Ramos (cell line): ENCODE measurements around the gene HSDL1.
"Not testable (repeated sequence)": the region's sequence is repeated elsewhere in the genome, so short reads cannot be mapped to it uniquely, and the experiment has no call there.

ENCODE experiments used
- in situ Hi-C: fragments of 300-500 bp; cut with MboI; formaldehyde crosslinking; loops from one replicate; pipeline ENCODE4 v1.14.3; 2022; ENCODE audit warnings: low sequenced_read_pairs; ENCODE audit not compliant: unreplicated experiment

HSDL1 gene

GRCh38 chr16:84139628-84140258, 5.2 kb downstream of the HSDL1 start:
- in situ Hi-C loops = no loop called here

DNA sequence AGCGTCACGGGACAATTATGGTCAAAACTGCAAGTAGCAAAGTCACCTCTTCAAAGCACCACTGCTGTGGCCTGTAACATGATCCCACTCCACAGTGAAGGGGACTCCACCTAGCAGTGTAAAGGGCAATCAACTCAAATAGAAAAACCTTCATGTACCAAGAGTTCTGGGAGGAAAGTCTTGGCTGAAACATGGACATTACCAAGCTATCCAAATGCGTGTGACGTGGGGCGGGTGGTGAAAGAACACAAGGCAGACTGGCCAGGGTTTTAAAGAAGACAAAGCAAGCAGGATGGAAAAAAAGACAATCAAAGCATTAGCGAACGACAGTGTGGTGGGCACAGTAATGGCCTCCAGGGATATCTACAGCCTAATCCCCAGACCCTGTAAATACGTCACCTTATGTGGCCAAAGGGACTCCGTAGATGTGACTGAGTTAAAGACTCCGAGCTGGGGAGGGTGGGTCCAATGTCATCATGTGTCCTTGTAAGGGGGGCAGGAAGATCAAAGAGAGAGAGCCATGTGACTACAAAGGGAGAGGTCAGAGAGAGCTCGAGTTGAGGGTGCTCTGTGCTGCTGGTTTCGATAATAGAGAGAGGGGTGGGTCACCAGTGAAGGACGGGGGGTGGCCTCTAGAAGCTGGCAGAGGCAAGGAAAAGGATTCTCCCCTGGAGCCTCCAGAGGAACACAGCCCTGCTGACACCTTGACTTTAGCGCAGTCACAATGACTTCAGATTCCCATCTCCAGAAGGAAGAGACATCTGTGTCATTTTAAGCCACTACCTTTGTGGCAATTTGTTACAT, 6.0 kb downstream of the HSDL1 start:
- in situ Hi-C loops = no loop called here

DNA sequence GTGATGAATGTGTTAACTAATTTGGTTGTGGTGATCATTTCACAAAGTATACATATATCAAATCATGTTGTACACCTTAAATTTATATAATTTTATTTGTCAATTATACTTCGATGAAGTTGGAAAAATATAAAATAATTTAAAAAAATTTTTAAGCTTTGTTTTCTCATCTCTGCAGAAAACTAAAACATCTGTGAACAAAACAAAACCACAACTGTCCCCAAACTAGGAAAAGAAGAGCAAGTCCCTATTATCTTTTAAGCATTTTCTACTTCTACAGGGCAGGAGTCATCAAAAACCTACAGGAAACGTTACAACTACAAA, 6.5 kb downstream of the HSDL1 start:
- in situ Hi-C loops = no loop called here

GRCh38 chr16:84137769-84138357, 7.1 kb downstream of the HSDL1 start:
- in situ Hi-C loops = no loop called here

GRCh38 chr16:84137287-84137686, 7.7 kb downstream of the HSDL1 start:
- in situ Hi-C loops = no loop called here

GRCh38 chr16:84136331-84137125, 8.4 kb downstream of the HSDL1 start:
- in situ Hi-C loops = no loop called here

GRCh38 chr16:84132527-84133285, 12.3 kb downstream of the HSDL1 start:
- in situ Hi-C loops = no loop called here

- in situ Hi-C loops = no loop called here
Measured at GRCh38 chr16:84131117-84131516, 13.9 kb downstream of the HSDL1 start.

DNA sequence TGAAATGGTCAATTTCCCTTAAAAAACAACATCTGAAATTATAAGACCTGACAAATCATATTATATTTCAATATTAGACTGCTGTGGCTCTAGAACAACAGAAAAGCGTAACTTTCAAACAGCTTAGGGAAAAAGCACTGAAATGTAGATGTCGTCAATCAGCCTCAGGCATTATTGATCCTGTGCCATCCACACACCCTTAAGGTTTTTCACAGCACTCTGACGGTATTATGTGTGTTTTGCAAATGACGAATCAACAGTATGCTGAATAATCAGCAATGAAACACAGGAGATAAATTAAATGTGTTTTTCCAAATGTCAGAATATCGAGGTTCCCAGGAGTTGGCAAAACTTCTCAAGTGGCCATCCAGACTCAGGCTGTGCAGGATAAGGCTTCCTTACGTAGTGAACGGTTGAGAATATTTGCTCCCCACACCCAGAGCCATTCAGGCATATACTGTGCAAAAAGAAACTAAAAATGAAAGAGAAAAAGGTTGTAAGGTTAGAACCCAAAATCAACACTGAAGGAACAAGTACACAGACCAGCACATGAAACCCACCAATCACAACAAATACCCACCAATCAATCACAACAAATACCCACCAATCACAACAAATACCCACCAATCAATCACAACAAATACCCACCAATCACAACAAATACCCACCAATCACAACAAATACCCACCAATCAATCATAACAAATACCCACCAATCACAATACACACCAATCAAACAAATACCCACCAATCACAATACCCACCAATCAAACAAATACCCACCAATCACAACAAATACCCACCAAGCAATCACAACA, 20.5 kb downstream of the HSDL1 start:
- in situ Hi-C loops = loop anchor here (5.0 kb wide), 1 partner anchor 37 kb away; no protein-coding TSS in a partner anchor

GRCh38 chr16:84121007-84121406, 24.0 kb downstream of the HSDL1 start:
- in situ Hi-C loops = no loop called here

- in situ Hi-C loops = no loop called here
Measured at GRCh38 chr16:84120023-84120422, 25.0 kb downstream of the HSDL1 start.

- in situ Hi-C loops = no loop called here
Measured at GRCh38 chr16:84119368-84119767, 25.6 kb downstream of the HSDL1 start.

GRCh38 chr16:84118315-84118714, 26.7 kb downstream of the HSDL1 start:
- in situ Hi-C loops = not testable (repeated sequence)

- in situ Hi-C loops = no loop called here
Measured at GRCh38 chr16:84117494-84117843, 27.5 kb downstream of the HSDL1 start.

DNA sequence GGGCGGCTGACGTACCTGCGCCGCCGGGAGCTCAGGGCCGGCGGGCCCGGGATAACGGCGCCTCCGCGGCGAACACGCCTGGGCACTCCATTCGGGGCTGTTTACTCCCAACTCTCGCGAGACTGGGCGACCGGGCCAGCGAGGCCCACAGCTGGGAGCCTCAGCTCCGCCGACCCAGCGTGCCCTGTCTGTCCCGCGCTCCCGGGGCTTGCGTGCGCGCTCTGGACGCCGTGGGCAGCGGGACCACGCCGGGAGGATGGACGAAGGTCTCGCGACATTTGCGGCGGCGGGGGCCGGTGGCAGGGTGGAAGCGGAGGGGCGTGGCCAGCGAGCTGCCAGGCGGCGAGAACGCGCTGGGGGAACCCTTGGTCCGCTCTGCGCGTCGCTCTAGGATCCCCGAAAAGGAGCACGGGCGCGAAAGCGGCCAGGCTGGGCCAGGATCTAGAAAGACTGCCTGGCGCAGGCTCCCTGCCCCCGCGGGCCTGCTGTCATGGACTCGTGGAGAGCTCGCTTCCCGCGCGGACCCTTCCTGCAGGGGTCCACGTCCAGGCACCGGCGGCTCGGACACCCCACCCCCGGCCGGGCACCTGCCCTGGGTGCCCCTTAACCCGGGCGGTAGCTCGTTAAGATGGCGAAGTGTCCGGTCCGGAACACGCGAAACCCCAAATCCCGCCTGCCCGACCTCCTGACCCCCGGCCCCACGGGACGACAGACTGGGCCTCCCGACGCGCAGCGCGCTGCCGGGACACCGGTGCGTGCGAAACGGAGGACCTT, 28.1 kb downstream of the HSDL1 start, which contains the start of gene MBTPS1:
MBTPS1 (minus strand) TSS at position 223 of the 774 bp plus-strand sequence. CDS start 15,159 bp downstream, outside the sequence.
- in situ Hi-C loops = no loop called here

DNA sequence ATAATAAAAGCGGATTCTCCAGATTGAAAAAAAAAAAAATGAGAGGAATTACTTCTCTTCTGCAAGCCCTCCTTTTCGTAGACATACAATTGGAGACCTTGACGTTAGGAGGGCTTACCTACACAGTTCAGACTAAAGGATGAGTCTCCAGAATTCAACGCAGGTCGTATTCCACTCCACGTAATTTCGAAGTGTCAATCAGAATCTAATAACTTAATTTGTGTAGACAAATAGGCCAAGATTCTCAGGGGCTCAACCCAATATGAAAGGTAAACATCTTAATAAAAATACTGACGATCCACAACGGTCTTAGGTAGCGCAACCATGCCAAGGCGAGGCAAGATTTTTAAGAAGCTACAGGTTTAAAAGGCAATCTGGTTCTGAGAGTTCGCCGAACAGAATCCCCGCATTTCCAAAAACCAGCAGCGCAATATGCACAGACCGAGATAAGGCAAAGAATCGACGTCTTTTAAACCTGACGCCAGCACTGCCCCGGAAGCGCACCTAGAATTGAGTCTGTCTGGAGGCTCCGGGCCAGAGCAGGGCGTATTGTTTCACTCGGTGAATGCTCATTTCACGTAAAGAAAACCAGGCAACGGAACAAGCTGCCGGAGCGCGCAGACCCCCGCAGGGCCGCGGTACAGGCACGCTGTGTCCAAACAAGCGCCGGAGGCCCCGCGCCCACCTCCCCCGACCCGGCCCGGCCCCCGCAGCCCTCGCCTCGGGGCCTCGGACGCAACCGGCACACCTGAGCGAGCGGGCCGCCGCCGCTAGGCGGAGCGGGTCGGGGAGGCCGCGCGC, 28.9 kb downstream of the HSDL1 start:
- in situ Hi-C loops = no loop called here

DNA sequence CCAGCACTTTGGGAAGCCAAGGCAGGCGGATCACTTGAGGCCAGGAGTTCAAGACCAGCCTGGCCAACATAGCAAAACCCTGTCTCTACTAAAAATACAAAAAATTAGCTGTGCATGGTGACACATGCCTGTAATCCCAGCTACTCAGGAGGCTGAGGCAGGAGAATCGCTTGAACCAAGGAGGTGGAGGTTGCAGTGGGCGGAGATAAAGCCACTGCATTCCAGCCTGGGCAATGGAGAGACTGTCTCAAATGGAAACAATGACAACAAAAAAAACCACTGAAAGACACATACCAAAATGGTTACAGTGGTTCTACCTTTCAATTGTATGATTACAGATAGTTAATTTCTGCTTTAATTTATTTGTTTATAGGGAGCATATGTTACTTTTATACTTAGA, 33.0 kb downstream of the HSDL1 start:
- in situ Hi-C loops = not testable (repeated sequence)

DNA sequence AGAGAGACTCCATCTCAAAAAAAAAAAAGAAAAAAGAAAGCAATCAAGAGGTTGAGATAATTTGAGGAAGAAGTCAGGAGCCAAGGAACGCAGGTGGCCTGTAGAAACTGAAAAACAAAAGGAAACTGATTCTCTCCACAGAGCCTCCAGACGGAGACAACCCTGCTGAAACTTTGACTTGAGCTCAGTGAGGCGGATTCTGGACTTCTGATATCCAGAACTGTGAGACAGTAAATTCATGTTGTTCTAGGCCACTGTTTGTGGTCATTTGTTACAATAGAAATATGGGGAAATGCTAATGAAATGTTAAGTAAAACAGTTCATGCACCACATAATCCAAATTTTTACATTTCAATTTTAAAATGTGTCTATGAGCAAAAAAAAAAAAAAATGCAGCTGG, 33.5 kb downstream of the HSDL1 start:
- in situ Hi-C loops = no loop called here
